ENCODE measurements around the gene IRF2BPL.

The IRF2BPL gene

GRCh38 chr14:77009014-77009413 is 19.5 kb downstream of the IRF2BPL start:
- no peak for DNase-seq

GRCh38 chr14:77008541-77008940 is 20.0 kb downstream of the IRF2BPL start:
- no peak for DNase-seq

GRCh38 chr14:77007975-77008421 is 20.5 kb downstream of the IRF2BPL start:
- no peak for DNase-seq

GRCh38 chr14:77007183-77007974 is 21.1 kb downstream of the IRF2BPL start:
- no peak for DNase-seq

DNA sequence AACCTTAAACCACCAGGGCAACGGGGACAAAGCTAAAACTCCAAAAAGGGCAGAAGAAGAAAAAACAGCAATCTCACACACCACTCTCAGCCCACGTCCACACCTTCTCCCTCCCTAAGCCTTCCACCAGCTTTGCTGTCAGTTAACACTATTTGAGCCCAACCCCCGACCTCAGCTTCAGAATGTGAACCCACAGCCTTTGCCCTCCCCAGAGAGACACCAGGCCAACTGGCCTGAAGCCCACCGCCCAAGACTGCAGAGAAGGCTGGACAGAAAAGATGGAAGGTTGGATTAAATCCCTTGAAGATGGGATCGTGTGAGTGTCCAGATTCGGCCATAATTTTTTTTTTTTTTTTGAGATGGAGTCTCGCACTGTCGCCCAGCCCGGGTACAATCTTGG is 22.4 kb downstream of the IRF2BPL start:
- DNase-seq = no peak

GRCh38 chr14:77005559-77005958 is 22.9 kb downstream of the IRF2BPL start:
- no peak for DNase-seq

- no peak for DNase-seq
These were observed 23.6 kb downstream of the IRF2BPL start for GRCh38 chr14:77004711-77005460.

GRCh38 chr14:77003960-77004710 is 24.4 kb downstream of the IRF2BPL start:
- DNase-seq = no peak

DNA sequence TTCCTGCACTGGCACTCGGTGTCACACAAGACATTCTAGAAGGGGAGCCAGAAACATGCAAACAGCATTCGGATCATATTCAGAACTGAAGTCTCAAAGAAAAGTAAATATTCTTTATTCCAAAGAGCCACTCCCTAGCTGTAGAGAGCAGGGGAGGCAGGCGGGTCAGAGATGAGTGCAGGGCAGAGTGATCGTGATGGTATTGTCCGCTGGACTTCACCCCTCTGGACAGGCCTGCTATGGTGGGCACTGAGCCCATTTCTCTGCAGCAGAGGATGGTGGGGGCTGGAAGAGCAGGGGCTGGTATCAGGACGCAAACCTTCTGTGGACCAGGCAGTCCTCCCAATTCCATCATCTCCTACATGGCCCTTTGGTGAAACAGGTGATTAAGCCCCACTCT is 25.6 kb downstream of the IRF2BPL start:
- no peak for DNase-seq

GRCh38 chr14:77002335-77002734 is 26.2 kb downstream of the IRF2BPL start:
- no peak for DNase-seq

DNA sequence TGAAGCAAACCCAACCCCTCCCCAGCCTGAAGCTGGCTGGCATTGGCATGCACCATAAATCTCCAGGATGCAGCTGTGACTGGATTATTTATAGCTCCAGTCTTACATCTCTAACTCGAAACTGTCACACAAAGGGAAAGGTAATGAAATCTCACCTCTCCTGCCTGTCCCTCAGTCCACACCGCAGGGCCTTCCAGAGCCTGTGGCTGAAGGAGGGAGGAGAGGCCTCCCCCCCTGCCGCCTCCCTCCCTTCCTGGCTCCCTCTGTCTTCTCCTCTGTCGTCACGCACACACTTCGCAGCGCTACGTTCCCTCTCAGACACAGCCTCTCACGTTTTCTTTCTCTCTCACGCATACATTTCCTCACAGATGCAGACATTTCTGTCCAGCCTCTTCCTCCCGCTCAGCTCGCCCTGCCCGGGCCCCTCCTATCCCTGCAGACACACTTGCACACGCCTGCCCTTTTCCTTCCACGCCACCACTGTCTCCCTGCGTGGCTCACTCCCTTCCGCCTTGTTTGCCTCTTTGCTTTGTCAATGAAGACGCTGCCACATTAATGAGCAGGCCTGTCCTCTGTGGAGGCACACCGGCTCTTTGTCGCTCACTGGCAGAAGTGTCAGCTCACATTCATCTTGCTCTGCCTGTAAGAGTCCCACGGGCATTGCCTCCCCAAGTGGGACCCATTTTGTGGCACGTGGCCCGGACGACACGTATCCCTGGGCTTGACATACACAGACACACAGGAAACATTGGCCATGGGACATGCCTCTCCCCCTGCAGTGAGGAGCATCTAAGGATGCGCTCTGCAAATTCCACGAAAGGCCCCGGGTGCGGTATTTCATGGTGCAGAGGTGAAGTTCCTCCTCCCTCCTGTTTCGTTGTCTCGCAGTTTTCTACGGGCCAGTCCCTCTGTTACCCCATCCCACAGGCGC is 27.9 kb downstream of the IRF2BPL start:
- no peak for DNase-seq

DNA sequence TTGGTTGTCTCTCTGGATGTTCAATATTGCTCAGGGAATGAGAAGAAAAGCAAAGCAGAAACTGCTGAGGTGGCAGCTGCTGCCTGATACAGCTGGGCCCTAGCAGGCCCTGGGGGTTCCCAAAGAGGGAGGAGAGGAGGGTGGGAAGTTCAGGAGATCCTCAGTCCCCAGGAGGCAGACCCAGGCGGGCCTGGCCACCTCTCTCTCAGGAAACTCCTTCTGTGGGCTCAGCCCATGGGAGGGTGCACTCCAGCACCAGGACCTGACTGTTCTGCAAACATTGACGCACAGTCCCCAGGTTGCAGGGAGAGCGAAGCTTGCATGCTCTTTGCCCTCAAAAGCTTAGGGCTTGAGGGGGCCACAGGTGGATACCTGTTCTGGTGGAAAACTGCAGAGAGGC is 29.6 kb downstream of the IRF2BPL start:
- DNase-seq = no peak

DNA sequence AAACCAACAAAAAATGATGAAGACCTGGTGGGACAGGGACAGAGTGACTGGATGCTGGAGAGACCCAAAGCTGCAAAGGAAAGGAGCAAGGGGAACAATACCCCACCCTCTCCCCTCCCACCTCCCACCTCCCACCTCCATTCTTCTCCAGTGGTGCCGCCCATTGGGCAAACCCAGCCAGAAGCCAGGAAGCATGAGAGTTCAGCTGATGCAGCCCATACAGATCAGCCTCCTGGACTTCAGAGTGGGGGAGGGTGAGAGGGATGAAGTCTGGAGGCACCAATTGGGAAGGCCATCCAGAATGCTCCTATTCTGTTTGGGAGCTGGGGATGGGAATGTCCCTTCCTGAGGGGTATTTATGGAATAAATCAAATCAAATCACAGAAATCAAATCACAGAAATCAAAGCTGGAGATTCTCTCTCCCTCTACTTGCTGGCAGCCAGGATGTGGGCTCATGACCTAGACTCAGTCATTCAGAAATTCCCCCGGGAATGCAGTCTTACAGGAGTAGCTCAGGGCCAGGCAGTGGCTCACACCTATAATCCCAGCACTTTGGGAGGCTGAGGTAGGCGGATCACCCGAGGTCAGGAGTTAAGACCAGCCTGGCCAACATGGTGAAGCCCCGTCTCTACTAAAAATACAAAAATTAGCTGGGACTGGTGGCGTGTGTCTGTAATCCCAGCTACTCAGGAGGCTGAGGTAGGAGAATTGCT is 31.1 kb downstream of the IRF2BPL start:
- no peak for DNase-seq

GRCh38 chr14:76996563-76997146 is 31.9 kb downstream of the IRF2BPL start:
- DNase-seq = no peak

DNA sequence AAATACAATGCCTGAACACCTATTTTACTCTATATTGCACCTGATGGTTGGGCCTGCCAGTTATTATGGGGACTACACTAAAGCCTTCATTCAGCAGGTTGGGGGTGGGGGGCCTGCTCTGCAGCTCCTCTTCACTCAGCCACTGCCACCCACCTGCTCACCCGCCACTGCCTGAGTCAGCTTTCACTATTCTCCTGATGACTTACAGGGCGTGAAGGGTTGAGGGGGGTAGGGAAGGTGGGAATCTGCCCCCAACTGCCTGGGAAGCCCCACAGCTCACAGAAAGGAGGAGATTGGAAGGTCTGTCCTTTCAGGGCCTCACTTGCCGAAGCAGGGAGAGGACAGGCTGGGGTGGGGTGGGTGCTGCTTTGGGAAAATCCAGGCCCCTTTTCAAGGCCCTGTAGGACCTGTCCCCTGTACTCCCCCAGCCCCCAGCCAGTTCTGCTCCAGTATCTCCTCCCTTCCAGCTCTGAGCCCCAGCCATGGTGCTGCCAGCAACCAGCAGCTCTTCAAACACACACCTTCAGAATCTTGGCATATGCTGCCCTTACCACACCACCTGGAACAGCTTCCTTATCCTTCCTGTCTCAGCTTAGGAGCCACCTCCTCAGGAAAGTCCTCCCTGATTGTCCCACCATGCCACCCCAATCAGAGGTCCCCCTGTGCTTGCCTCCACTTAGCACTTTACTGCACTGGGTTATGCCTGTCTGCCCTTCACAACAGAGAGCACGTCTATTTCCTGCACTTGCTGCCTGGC is 33.1 kb downstream of the IRF2BPL start:
- DNase-seq = no peak

DNA sequence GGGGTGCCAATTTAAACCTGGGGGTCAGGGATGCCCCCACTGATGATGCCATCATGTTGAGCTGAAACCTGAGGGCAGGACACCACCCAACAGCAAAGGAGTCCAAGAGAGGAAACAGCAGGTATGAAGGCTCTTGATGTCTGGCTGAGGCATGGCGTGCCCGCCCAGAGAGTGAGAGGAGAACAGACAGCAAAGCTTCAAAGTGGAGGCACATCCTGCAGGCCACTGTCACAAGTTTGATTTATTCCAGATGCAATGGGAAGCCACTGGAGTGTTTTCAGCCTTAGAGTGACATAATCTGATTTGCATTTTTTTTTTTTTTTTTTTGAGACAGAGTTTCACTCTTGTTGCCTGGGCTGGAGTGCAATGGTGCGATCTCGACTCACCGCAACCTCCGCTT is 34.8 kb downstream of the IRF2BPL start:
- DNase-seq = no peak

- DNase-seq = no peak
These were observed 38.4 kb downstream of the IRF2BPL start for GRCh38 chr14:76990084-76990483.

DNA sequence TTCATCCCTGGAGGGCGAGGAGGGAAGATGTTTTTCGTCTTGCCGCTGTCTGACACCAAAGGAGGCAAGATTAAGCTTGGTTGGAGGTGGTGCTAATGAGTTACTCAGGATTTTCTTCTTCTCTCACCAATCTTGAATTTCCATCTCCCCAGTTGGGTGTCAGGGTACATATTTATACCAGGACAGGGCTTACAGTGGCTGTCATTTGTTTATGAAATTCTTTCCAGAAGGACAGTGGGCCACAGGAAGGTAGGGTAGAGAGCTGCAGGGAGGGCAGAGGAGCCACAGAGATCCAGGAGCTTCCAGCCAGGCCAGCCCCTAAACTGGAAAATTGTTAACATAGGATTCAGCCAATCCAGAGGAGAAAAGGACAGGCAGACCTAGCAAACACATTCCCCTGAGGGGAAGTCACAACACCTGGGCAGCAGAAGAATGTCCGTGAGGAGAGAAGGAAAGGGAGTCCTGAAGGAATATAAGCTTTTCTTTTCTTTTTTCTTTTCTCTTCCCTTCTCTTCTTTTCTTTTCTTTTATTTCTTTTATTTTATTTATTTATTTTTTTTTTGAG is 40.5 kb downstream of the IRF2BPL start:
- no peak for DNase-seq

DNA sequence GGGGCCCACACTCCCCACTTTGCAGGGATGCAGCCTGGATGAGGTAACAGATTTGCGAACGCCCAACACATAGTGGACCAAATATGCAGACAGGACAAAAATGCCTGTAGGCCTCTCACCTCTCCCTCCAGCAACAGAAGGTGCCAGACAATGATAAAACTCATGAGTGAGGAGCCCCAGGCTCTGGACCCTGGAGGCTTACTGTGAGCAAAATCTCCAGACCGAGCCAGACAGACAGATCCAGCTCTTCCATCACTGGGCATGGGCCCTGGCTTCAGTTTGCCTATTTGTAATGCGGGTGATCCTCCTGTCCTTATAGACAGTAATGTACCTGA is 42.3 kb downstream of the IRF2BPL start:
- no peak for DNase-seq

GRCh38 chr14:76985540-76986230 is 42.8 kb downstream of the IRF2BPL start:
- no peak for DNase-seq

All from SIG-M5 (cell line).